HG03066 (cell line): ENCODE data around the gene RAB40C.
"Not testable (repeated sequence)": the region's sequence is repeated elsewhere in the genome, so short reads cannot be mapped to it uniquely, and the experiment has no call there.

ENCODE experiments used
- ATAC-seq: cut with Tn5 transposase; IDR thresholded peaks from one replicate; pipeline ENCODE4 v1.9.1; 2021; ENCODE audit warnings: low read depth; ENCODE audit not compliant: unreplicated experiment

The RAB40C gene

DNA sequence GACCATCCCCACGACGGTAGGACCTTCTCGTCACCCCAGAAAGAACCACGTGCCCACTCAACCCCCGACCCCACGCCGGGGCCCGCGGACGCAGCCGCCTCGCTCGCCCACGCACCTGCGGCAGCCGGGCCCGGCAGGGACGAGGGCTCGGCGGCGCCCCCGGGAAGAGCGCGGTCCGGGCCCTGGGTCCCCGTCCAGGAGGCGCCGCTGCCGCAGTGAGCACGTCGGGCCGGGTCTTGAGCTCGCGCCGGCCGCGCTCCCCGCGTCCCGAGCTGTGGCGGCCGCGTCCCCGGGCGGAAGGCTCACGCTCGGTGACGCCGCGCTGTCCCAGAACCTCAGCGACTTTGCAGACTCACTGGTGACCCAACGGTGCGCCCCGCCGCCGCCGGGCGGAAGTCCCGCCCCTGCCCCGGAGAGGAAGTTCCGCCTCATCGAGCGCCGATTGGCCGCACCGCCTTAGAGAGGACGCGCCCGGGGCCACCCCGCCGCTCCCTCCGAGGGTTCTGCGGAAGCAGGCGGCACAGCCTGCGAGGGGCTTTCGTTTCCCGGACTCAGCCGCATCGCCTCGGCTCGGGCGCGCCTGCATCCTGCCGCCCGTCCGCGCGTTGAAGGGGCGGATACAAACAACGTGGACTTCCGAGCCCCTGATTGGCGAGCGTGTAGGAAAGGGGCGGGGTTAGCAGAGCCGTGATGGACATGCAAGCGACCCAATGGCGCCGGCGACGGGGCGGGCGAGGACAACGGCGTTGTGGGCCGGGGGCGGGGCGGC lies 793 bp upstream of the RAB40C start:
- peak; percentile 71 for ATAC-seq

DNA sequence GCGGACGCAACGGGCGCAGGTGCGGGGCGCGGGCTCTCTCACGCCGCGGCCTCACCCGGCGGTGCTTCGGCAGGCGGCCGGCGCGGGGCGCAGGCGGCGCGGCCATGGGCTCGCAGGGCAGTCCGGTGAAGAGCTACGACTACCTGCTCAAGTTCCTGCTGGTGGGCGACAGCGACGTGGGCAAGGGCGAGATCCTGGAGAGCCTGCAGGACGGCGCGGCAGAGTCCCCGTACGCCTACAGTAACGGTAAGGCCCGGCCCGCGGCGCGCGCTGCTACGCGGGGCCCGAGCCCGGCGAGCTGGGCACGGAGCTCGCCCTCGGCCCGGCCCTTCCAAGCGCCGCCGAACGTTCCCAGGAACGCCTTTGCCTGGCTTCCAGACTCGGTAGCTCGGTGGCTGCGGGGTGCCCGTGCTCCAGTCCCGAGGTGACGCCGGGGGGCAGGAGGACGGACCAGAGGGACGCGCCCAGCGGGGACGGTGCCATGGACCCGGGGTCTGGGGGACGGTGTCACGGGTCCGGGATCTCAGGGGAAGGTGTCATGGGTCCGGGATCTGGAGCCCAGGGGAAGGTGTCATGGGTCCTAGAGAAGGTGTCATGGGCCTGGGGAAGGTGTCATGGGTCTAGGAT lies 435 bp downstream of the RAB40C start:
- ATAC-seq = peak; percentile 2

DNA sequence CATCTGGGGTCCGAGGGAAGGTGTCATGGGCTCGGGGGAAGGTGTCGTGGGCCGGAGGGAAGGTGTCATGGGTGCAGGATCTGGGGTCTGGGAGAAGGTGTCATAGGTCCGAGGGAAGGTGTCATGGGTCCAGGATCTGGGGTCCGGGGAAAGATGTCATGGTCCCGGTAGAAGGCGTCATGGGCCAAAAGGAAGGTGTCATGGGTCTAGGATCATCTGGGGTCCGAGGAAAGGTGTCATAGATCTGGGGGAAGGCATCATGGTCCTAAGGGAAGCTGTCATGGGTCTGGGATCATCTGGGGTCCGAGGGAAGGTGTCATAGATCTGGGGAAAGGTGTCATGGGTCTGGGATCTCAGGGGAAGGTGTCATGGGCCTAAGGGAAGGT lies 942 bp downstream of the RAB40C start:
- ATAC-seq = no peak

DNA sequence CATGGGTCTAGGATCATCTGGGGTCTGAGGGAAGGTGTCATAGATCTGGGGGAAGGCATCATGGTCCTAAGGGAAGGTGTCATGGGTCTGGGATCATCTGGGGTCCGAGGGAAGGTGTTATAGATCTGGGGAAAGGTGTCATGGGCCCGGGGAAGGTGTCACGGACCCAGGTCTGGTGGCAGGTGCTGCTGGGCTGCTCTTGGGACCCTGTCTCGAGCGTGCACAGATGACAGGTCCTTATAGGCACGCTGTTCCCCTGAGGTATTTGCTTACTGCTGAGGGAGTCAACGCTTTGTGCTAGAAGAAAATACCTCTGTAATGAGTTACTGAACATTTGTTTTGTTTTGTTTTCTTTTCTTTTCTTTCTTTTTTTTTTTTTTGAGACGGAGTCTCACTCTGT lies 1.4 kb downstream of the RAB40C start:
- no peak for ATAC-seq

DNA sequence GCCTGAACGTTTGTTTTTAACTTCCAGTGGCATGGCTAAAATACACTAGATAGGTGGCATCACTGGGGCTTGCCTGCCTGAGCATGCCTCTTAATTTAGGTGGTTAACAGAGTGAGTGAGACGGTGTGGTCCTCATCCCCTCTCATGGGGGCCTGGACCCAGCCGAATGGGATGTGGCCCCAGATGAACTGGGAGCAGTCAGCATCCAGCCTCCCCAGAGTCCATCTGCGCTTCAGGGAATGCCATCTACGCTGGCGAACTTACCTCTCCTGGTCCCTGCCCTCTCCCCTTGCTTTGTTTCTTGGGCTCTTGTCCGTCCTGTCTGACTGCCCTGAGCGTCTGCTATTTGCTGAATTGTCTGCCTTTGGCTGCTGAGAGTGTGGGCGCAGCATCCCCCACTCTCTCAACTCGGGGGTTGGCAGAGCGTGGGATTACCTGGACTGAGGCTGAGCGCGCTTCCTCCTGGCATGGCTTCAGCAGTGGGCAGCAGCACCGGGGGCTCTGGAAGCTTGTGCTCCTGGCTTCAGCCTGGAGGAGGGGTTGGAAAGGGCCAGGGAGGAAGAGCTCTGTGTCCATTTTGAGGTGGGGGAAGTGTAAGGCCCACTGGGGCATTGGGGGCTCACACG lies 2.1 kb downstream of the RAB40C start:
- ATAC-seq = no peak

DNA sequence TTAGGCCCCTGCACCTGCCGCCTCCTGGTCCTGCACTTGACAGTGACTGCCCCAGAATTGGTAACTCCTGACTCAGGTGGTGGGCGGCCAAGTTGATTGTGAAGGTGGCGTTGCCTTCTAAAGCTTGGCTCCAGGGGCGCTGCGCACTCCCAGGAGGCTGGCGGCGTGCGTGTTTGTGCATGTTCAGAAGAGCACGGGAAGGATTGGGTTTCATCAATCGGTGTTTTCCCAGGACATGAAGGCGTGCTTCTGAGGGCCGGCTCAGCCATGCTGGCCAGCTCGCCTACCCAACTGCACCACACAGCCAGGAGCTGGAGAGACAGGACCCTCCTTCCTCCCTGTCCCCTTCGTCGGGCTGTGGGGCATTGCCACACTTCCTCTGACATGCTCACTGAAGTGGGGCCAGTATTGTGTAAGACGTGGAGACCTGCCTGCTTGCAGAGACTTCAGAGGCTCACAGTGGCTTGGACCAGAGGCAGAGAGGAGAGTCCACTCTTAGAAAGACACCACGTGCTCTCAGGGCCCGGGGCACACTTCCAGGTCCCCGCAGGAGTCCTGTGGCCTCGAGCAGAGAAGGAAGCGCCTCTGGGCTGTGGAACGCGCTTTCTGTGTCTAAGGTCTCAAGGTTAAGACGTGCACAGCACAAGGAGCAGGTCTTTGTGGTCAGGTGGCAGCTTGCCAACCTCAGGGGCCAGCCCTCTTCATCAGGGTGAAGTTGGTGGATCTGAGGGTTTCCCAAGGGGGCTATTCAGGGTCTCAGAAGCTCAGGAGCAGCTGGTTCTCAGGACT lies 2.8 kb downstream of the RAB40C start:
- ATAC-seq = no peak

DNA sequence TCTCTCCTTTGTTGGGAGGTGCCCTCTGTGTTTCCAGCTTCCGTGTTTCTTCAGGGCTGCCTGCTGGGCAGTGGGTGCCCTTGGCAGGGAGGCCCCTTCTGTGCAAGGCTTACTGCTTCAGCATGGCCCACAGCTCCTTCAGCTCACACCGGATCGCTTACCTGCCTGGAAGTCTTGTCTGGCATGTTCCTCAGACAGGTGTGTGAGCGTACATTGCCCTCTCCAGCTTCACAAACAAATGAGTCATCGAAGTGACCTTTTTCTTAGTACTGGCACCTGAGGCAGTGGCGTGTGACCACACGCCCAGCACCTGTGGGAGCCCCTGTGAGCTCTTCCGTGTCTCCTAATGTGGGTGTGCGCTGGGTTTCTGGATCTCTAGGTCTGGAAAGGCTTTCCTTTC lies 3.5 kb downstream of the RAB40C start:
- ATAC-seq = no peak

DNA sequence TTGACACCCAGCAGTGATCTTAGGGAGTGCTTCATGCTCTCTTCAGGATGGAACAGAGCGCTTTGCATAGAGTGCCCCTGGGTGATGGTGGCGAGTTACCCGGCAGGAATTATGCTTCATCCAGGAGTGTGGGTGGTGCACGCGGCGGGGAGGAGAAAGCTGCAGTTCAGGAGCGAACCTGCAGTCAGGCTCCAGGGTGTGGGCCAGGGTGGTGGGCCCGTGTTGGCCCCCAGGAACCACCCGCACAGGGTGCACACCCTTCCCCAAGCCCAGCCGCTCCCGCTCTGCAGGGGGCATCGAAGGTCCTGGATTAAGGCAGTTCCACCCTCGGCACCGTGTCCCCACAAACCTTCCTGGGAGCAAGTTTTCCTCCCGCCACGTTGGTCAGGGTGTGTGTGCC lies 3.9 kb downstream of the RAB40C start:
- no peak for ATAC-seq

DNA sequence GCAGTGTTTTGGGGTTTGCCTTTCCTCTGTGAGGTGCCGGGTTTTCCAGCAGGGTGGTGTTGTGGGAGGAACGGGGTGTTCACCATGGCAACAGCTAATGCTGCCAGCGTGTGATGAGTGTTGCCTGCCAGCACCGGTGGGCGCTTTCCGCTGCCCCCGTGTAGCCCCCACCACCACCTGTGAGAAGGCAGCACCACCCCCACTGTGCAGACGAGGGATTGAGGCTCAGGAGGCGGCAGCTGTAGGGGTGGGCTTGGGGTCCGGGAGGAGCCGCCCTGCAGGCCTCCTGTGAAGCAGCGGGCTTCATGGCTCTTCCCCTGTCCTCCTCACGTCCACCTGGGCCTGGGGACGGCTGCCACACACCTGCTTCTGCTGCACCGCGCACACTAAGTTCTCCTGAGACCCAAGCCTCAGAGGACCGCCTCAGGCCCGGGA lies 5.2 kb downstream of the RAB40C start:
- no peak for ATAC-seq

DNA sequence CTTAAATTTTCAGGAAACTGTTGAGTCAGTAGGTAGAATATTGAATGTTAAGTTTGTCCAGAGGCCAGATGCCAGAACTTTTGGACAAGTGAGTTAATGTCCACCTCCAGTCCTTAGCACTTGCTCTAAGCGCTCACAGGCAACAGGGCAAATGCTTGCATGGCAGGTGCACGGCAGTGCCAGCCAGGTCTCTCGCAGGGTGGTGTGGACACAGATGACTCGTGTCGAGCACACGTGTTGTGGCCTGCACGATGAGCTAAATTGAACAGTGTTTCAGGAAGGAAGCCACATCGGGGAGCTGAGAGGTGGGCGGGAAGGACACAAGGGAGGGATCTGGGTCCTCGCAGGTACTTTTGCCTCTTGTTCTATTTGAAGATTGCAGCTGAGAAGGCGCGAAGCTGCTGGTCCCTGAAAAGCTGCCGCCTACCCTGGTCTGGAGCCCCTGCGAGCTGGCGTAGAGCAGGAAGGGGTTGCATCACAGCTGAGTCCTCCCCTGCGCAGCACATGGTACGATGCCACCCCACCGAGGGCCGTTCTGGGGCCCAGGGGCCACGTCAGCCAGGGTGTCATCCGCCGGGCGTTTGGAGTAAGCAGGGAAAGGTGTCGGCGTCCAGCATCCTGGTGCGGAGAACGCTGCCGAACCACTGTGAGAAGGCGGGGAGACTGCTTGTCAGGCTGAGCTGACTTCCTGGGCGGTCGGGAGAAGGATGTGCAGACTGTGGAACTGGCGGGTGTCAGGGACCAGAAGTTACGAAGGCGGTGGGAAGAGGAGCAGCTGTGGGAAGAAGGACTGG lies 6.3 kb downstream of the RAB40C start:
- ATAC-seq = no peak

DNA sequence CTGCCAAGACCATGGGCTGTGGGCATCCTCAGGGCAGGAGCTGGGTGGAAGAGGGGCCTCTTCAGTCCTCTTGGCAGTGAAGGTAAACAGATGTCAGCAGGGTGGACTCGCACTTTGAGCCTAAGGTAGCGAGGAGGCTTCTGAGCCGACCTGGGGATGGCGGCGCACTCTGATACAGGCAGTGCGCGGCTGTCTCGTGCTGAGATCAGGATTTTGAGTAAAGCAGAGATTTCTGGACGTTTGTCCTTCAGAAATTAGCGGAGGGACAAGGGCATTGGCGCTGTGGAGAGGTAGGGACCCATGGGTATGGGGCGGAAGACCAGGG lies 6.8 kb downstream of the RAB40C start:
- ATAC-seq = no peak

DNA sequence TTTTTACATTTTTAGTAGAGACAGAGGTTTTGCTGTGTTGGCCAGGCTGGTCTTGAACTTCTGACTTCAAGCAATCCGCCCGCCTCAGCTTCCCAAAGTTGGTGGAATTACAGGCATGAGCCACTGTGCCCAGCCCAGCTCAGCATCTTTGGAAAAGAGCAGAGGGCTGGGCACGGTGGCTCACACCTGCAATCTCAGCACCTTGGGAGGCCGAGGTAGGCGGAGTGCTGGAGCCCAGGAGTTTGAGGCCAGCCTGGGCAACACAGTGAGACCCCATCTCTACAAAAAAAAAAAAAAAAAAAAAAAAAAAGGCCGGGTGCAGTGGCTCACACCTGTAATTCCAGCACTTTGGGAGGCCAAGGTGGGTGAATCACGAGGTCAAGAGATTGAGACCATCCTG lies 7.8 kb downstream of the RAB40C start:
- ATAC-seq = not testable (repeated sequence)

DNA sequence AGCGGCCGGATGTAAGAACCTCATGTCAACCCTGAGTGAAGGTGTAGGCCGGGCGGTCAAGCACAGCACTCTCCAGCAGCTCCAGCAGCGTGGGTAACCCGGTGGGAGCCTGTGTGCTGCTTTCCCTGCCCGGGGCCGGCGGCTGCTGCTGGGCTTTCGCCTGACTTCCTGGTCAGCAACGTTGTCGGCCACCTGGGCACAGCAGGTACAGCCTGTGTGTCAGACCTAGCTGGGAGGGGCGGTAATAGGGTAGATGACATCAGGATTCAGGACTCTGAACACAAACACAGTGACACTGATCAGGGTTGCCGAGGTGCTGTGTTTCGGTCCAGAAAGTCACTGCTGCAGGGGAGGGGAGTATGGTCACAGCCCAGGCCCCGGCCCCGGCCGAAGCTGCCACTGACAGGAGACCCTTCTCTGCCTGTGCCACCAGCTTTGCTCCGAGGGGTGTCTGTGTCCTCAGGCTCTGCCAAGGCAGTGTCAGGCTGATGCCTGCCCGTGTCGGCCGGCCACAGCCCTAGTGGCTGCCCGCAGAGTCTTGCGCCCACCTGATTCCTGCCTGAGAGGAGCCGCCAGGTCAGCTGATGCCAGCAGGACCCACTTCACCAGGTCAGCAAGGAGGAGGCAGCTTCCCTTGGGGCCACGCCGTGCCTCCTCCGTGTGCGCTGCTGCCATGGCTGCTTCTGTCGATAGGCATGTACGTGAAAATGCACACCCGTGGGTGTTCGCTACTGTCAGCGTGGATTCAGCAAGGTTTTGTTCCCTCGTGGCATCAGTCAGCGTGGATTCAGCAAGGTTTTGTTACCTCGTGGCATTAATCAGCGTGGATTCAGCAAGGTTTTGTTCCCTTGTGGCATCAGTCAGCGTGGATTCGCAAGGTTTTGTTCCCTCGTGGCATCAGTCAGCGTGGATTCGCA lies 9.2 kb downstream of the RAB40C start:
- no peak for ATAC-seq

DNA sequence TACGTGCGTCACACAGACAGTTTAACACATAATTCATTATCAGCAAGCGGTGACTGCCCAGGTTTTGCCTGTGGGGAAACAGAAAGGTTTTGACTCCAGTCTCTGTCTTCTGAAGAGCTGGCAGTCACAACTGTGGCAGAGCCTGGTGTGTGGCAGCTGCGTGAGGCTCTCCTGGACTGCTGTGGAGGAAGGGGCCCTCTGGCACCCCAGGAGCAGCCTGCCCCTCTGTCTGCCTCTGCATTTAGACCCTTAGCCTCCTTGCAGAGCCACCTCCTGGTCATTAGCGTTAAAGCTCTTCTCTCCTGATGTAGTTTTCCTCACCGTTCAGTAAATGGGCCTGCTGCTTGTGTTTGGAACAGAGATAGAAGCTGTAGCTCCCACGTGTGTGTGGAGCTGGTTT lies 10.9 kb downstream of the RAB40C start:
- no peak for ATAC-seq

DNA sequence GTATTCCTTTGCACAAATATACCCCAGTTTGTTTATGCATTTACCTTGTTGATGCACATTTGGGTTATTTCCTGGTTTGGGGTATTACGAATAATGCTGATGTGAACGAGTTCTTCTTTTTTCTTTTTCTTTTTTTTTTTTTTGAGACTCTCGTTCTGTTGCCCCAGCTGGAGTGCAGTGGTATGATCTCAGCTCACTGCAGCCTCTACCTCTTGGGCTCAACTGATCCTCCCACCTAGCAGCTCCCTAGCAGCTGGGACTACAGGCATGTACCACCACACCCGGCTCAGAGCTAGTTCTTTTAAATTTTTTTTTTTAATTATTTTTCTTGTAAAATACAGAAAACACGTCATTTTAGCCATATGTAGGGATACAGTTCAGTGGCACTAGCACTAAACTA lies 14.1 kb downstream of the RAB40C start:
- ATAC-seq = no peak

DNA sequence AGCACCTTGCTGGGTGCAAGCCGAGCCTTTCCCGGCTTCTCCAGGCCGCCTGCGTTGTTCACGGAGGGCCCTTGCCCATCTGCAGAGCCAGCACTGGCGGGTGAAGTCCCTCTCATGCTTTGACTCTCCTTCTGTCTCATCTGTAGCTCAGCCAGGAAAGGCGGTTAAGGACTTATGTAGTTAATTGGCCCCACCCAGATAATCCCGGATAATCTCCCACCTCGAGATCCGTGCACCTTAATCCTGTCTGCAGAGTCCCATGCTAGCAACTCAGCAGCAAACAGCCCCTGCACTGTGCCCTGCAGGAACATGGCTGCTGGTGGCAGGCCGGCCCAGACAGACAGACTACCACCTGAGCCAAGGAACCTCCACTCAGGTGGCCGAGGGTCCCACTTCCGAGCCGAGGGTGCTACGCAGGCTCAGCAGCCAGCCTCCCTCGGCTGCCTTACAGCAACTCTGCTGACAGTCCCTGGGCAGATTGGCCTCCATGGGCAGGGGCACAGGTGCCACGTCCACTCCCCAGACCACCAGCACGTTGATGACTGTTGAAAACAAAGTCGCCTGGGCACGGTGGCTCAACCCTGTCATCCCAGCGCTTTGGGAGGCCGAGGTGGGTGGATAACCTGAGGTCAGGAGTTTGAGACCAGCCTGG lies 16.9 kb downstream of the RAB40C start:
- ATAC-seq = no peak

DNA sequence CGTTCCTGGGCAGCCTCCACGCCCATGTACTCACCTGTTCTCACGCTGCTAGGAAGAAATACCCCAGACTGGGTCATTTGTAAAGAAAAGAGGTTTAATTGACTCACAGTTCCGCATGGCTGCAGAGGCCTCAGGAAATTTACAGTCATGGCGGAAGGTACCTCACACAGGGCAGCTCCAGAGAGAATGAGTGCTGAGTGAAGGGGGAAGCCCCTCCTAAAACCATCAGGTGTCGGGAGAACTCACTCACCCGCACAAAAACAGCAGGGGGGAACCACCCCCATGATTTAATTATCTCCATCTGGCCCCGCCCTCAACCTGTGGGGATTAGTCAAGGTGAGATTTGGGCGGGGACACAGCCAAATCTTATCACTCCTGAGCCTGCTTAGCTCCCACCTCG lies 18.2 kb downstream of the RAB40C start:
- ATAC-seq = no peak

DNA sequence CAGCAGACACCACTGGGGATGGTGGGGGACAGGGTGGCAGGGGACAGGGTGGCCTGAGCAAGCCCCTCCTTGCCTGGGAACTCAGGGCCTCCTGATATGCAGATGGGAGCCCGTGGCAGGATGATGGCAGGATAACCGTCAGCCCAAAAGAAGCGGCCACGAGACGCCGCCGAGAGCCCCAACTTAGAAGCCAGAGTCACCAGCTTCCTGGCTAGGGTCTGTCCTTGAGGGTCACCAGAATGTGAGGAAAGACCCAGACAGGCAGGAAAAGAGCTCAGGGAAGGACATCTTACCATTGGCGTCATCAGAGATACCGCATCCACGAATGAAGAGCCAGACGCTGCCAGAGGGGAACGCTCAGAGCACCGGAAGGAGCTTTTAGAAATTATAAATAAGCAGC lies 19.4 kb downstream of the RAB40C start:
- no peak for ATAC-seq

DNA sequence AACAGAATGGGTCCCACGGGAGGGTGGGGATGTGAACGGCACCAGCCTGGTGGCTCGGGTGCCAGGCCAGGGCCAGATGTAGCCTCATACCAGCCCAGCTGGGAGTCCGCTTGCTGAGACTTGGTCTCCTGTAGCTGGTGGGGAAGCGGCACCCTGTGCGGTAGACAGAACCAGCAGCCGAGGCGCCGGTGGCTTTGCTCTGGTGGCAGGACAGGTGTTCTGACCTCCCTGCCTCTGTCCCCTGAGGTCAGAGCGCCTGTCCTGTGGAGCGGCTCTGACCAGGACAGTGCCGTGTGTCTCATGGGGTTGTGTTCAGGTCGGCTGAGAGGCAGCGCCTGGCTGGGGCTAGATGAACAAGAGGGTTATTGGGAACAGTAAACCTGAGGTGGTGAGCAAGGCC lies 20.1 kb downstream of the RAB40C start:
- ATAC-seq = no peak
